DMS79 treated with DMSO at 0.1 percent for 48 hours (cell line): ENCODE results near the gene SCARF2.
"Not testable (repeated sequence)": the region's sequence is repeated elsewhere in the genome, so short reads cannot be mapped to it uniquely, and the experiment has no call there.

Experiments
- DNase-seq: peaks from one replicate; lab custom pipeline; 2025; lab: John Stamatoyannopoulos, UW

The SCARF2 gene

GRCh38 chr22:20413217-20414058 lies 24.2 kb downstream of the SCARF2 start:
- no peak for DNase-seq

GRCh38 chr22:20412474-20413216 lies 25.0 kb downstream of the SCARF2 start:
- DNase-seq = no peak

GRCh38 chr22:20409385-20409784 lies 28.2 kb downstream of the SCARF2 start:
- DNase-seq = not testable (repeated sequence)

GRCh38 chr22:20408891-20409290 lies 28.7 kb downstream of the SCARF2 start:
- no peak for DNase-seq

- no peak for DNase-seq
Observed at GRCh38 chr22:20407829-20408228, 29.8 kb downstream of the SCARF2 start.

- DNase-seq = no peak
Observed at GRCh38 chr22:20406686-20407408, 30.8 kb downstream of the SCARF2 start.

GRCh38 chr22:20405931-20406685 lies 31.5 kb downstream of the SCARF2 start:
- DNase-seq = peak; percentile 8

- DNase-seq = no peak
Observed at GRCh38 chr22:20405291-20405930, 32.2 kb downstream of the SCARF2 start.

- no peak for DNase-seq
Observed at GRCh38 chr22:20404881-20405280, 32.7 kb downstream of the SCARF2 start.

- DNase-seq = no peak
Observed at GRCh38 chr22:20403779-20404140, 33.9 kb downstream of the SCARF2 start.

- DNase-seq = no peak
Observed at GRCh38 chr22:20402960-20403778, 34.5 kb downstream of the SCARF2 start.

- no peak for DNase-seq
Observed at GRCh38 chr22:20401376-20402014, 36.1 kb downstream of the SCARF2 start.

- DNase-seq = no peak
Observed at GRCh38 chr22:20400606-20401375, 36.8 kb downstream of the SCARF2 start.

- no peak for DNase-seq
Observed at GRCh38 chr22:20399866-20400605, 37.6 kb downstream of the SCARF2 start.

GRCh38 chr22:20398420-20398819 lies 39.2 kb downstream of the SCARF2 start:
- DNase-seq = no peak

GRCh38 chr22:20397498-20397897 lies 40.1 kb downstream of the SCARF2 start:
- no peak for DNase-seq

GRCh38 chr22:20396639-20397038 lies 41.0 kb downstream of the SCARF2 start:
- DNase-seq = no peak

GRCh38 chr22:20395907-20396287 lies 41.7 kb downstream of the SCARF2 start:
- no peak for DNase-seq
